HG02973 (cell line): Measurements from ENCODE around the gene VEGFA.

Experiments
- ATAC-seq: cut with Tn5 transposase; IDR thresholded peaks from one replicate; pipeline ENCODE4 v1.9.1; 2021; ENCODE audit warnings: moderate library complexity; ENCODE audit not compliant: unreplicated experiment

VEGFA gene

DNA sequence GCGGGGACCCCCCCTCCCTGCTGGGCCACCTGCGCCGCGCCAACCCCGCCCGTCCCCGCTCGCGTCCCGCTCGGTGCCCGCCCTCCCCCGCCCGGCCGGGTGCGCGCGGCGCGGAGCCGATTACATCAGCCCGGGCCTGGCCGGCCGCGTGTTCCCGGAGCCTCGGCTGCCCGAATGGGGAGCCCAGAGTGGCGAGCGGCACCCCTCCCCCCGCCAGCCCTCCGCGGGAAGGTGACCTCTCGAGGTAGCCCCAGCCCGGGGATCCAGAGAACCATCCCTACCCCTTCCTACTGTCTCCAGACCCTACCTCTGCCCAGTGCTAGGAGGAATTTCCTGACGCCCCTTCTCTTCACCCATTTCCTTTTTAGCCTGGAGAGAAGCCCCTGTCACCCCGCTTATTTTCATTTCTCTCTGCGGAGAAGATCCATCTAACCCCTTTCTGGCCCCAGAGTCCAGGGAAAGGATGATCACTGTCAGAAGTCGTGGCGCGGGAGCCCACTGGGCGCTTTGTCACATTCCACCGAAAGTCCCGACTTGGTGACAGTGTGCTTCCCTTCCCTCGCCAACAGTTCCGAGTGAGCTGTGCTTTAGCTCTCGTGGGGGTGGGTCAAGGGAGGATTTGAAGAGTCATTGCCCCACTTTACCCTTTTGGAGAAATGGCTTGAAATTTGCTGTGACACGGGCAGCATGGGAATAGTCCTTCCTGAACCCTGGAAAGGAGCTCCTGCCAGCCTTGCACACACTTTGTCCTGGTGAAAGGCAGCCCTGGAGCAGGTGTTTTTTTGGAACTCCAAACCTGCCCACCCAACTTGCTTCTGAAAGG lies 2.1 kb downstream of the VEGFA start:
- ATAC-seq, result no peak

GRCh38 chr6:43772681-43773049 lies 2.7 kb downstream of the VEGFA start:
- no peak for ATAC-seq

- no peak for ATAC-seq
Measured at GRCh38 chr6:43773050-43773979, 3.3 kb downstream of the VEGFA start.

DNA sequence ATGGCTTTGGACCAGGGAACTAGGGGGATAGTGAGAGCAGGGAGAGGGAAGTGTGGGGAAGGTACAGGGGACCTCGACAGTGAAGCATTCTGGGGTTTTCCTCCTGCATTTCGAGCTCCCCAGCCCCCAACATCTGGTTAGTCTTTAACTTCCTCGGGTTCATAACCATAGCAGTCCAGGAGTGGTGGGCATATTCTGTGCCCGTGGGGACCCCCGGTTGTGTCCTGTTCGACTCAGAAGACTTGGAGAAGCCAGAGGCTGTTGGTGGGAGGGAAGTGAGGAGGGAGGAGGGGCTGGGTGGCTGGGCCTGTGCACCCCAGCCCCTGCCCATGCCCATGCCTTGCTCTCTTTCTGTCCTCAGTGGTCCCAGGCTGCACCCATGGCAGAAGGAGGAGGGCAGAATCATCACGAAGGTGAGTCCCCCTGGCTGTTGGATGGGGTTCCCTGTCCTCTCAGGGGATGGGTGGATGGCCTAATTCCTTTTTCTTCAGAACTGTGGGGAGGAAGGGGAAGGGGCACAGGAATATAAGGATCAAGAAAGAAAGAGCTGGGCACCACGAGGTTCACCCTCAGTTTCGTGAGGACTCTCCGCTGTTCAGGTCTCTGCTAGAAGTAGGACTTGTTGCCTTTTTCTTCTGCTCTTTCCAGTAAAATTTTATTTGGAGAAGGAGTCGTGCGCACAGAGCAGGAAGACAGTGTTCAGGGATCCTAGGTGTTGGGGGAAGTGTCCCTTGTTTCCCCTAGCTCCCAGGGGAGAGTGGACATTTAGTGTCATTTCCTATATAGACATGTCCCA lies 4.2 kb downstream of the VEGFA start:
- ATAC-seq, result no peak

DNA sequence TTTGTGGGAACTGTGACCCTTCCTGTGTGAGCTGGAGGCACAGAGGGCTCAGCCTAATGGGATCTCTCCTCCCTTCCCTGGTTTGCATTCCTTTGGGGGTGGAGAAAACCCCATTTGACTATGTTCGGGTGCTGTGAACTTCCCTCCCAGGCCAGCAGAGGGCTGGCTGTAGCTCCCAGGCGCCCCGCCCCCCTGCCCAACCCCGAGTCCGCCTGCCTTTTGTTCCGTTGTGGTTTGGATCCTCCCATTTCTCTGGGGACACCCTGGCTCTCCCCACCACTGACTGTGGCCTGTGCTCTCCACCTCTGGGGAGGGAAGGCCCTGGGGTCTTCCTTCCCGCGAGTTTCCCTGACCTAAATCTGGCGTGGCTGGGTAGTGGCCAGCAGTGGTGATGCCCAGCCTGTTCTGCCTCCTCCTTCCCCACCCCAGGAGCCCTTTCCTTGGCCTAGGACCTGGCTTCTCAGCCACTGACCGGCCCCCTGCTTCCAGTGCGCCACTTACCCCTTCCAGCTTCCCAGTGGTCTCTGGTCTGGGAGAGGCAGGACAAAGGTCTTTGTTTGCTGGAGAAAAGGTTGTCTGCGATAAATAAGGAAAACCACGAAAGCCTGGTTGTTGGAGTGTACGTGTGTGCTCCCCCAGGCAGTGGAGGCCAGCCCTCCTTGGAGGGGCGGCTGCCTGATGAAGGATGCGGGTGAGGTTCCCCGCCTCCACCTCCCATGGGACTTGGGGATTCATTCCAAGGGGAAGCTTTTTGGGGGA lies 4.9 kb downstream of the VEGFA start:
- no peak for ATAC-seq

- no peak for ATAC-seq
Measured at GRCh38 chr6:43775535-43775885, 5.5 kb downstream of the VEGFA start.

DNA sequence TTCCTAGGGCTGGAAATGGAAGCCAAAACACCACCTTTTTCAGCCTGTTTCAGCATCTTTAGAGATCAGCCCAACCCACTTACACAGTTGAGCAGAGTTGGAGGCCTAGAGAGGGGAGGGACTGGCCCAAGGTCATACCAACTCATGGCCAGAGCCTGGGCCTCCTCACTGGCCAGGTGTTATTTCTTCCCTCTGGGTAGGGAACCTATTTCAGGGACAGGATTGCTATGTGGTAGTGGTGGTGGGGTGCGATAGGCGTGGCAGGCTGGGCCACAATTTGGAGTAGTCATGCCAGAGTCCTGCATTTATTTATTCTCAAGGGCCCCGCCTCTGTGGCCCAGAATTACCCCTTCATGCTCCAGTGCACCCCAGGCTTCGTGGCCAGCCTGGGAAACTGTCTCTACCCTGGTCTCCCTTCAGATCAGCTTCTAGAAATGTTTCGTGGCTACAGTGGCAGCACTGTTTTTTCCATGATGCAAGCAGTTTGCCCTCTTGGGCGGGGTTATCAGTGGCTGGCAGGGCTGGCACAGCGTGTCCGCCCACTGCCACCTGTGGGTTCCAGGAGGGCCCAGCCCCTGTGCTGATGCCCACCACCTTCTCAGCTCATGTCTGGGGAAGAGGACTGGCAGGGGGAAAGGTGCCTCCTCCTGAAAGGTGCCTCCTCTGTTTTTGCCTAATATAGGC lies 6.2 kb downstream of the VEGFA start:
- ATAC-seq, result no peak

DNA sequence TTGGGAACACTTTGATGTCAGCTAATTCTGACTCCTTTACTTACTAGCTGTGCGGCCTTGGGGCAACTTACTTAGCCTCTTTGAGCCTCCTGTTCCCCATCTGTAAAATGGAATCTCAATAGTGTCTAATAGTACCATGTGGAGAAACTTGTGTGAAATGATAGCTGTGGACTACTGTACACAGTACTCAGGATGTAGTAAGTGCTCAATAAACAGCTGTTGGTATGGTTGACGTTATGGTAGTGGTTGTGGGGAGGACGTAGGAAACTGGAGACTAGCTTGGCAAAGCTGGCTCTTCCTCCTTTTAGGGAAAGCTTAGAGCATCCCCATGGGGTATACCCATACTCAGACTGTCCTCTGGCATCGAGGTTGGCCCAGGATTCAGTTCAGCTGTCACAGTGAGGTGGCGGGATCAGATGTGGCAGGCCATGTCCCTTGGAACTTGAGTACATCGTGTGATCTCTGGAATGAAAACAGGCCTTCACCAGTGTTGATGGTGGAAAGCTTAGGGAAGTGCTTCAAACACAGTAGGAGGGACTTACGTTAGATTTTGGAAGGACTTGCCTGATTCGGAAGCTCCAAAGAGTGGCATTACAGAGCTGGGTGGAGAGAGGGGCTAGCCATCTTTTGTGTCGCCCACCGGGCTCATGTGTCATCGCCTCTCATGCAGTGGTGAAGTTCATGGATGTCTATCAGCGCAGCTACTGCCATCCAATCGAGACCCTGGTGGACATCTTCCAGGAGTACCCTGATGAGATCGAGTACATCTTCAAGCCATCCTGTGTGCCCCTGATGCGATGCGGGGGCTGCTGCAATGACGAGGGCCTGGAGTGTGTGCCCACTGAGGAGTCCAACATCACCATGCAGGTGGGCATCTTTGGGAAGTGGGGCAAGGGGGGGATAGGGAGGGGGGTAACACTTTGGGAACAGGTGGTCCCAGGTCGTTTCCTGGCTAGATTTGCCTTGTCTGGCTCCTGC lies 7.1 kb downstream of the VEGFA start:
- ATAC-seq, result no peak

DNA sequence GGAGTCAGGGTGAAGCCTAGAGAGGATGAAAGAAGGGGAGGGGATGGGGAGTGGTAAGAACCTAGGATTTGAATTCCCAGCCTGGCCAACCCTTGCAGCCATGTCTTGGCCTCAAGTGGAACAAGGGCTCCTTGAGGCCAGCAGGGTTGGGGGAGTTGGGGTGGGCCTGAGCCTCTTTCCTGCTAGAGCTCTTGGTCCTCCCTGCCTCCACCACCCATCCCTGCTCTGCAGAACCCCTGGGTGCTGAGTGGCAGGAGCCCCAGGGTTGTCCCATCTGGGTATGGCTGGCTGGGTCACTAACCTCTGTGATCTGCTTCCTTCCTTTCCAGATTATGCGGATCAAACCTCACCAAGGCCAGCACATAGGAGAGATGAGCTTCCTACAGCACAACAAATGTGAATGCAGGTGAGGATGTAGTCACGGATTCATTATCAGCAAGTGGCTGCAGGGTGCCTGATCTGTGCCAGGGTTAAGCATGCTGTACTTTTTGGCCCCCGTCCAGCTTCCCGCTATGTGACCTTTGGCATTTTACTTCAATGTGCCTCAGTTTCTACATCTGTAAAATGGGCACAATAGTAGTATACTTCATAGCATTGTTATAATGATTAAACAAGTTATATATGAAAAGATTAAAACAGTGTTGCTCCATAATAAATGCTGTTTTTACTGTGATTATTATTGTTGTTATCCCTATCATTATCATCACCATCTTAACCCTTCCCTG lies 8.3 kb downstream of the VEGFA start:
- no peak for ATAC-seq

DNA sequence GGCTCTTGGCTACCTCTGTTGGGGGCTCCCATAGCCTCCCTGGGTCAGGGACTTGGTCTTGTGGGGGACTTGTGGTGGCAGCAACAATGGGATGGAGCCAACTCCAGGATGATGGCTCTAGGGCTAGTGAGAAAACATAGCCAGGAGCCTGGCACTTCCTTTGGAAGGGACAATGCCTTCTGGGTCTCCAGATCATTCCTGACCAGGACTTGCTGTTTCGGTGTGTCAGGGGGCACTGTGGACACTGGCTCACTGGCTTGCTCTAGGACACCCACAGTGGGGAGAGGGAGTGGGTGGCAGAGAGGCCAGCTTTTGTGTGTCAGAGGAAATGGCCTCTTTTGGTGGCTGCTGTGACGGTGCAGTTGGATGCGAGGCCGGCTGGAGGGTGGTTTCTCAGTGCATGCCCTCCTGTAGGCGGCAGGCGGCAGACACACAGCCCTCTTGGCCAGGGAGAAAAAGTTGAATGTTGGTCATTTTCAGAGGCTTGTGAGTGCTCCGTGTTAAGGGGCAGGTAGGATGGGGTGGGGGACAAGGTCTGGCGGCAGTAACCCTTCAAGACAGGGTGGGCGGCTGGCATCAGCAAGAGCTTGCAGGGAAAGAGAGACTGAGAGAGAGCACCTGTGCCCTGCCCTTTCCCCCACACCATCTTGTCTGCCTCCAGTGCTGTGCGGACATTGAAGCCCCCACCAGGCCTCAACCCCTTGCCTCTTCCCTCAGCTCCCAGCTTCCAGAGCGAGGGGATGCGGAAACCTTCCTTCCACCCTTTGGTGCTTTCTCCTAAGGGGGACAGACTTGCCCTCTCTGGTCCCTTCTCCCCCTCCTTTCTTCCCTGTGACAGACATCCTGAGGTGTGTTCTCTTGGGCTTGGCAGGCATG lies 9.2 kb downstream of the VEGFA start:
- no peak for ATAC-seq

- ATAC-seq, result no peak
Measured at GRCh38 chr6:43779852-43780236, 9.8 kb downstream of the VEGFA start.

DNA sequence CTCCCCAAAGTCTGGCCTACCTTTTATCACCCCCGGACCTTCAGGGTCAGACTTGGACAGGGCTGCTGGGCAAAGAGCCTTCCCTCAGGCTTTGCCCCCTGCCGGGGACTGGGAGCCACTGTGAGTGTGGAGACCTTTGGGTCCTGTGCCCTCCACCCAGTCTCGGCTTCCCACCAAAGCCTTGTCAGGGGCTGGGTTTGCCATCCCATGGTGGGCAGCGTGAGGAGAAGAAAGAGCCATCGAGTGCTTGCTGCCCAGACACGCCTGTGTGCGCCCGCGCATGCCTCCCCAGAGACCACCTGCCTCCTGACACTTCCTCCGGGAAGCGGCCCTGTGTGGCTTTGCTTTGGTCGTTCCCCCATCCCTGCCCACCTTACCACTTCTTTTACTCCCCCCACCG lies 10.3 kb downstream of the VEGFA start:
- ATAC-seq, result no peak

DNA sequence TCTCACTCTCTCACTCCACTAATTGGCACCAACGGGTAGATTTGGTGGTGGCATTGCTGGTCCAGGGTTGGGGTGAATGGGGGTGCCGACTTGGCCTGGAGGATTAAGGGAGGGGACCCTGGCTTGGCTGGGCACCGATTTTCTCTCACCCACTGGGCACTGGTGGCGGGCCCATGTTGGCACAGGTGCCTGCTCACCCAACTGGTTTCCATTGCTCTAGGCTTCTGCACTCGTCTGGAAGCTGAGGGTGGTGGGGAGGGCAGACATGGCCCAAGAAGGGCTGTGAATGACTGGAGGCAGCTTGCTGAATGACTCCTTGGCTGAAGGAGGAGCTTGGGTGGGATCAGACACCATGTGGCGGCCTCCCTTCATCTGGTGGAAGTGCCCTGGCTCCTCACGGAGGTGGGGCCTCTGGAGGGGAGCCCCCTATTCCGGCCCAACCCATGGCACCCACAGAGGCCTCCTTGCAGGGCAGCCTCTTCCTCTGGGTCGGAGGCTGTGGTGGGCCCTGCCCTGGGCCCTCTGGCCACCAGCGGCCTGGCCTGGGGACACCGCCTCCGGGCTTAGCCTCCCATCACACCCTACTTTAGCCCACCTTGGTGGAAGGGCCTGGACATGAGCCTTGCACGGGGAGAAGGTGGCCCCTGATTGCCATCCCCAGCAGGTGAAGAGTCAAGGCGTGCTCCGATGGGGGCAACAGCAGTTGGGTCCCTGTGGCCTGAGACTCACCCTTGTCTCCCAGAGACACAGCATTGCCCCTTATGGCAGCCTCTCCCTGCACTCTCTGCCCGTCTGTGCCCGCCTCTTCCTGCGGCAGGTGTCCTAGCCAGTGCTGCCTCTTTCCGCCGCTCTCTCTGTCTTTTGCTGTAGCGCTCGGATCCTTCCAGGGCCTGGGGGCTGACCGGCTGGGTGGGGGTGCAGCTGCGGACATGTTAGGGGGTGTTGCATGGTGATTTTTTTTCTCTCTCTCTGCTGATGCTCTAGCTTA lies 11.2 kb downstream of the VEGFA start:
- no peak for ATAC-seq

DNA sequence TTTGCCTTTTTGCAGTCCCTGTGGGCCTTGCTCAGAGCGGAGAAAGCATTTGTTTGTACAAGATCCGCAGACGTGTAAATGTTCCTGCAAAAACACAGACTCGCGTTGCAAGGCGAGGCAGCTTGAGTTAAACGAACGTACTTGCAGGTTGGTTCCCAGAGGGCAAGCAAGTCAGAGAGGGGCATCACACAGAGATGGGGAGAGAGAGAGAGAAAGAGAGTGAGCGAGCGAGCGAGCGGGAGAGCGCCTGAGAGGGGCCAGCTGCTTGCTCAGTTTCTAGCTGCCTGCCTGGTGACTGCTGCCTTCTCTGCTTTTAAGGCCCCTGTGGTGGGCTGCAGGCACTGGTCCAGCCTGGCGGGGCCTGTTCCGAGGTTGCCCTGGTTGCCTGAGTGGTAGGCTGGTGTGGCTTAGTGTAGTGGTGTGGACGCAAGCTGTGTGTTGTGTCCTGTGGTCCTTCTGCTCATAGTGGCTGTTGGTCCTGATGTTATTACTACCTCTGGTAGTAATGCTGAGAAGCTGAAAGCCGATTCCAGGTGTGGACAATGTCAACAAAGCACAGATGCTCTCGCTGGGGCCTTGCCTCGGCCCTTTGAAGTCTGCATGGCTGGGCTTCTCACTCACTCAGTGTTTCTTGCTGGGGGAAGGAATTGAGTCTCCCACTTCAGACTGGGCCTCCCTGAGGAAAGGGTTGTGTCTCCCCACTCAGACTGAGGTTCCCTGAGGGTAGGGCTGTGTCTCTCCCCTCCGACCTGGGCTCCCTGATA lies 12.1 kb downstream of the VEGFA start:
- ATAC-seq, result no peak

- ATAC-seq, result no peak
Measured at GRCh38 chr6:43782764-43783513, 12.9 kb downstream of the VEGFA start.
